B cell (primary cell): ENCODE data around the gene APRT. TPM values are rescaled to one million over a fixed set of nuclear protein-coding genes. Genes with fewer than 3 reads are reported as not detected.

Source experiments
- ATAC-seq: fragments of 200-7000 bp; cut with Tn5 transposase; one replicate; pipeline ENCODE4 v1.10.0; 2021; ENCODE audit warnings: low read depth, mild to moderate bottlenecking, moderate number of reproducible peaks, moderate library complexity
- CTCF ChIA-PET: fragments of 350-600 bp; sonication (Branson Sonifier 250); formaldehyde crosslinking; loops from one replicate; lab custom pipeline; 2021; ENCODE audit warnings: antibody characterized with exemption, inconsistent platforms; lab: Charles Lee
- POLR2A ChIA-PET: fragments of 350-600 bp; sonication (Branson Sonifier 250); formaldehyde crosslinking; loops from one replicate; lab custom pipeline; 2021; ENCODE audit warnings: antibody characterized with exemption; lab: Charles Lee
- DNase-seq: peaks from one replicate; pipeline ENCODE4 v3.0.0; 2013
- H2AFZ ChIP-seq: 2 replicates; pipeline ENCODE4 v1.6.1; 2012; ENCODE audit warnings: mild to moderate bottlenecking, low read depth, low read length; ENCODE audit not compliant: insufficient read depth, poor library complexity, severe bottlenecking
- H3K27ac ChIP-seq, 2 donors: 1 replicate in 1 of 2; 2 replicates in 1 of 2; pipeline ENCODE4 v1.5.1; 2012 to 2013; ENCODE audit warnings: low read length in 2 of 2, mild to moderate bottlenecking in 2 of 2, moderate library complexity in 1 of 2
- H3K27me3 ChIP-seq, 4 experiments: fragments of 200-600 bp in 1 of 4; sonication (generic) in 1 of 4; replicated peaks in 1 of 4; 1 replicate in 2 of 4; 2 replicates in 2 of 4; pipeline versions ENCODE4 v1.6.1 to v1.7.0; 2013 to 2016; ENCODE audit warnings: low read length in 3 of 4, mild to moderate bottlenecking in 2 of 4, mixed read lengths in 1 of 4, moderate library complexity in 1 of 4; ENCODE audit not compliant: insufficient read depth in 4 of 4, control insufficient read depth in 3 of 4; ENCODE audit errors: control extremely low read depth in 1 of 4
- H3K36me3 ChIP-seq, 2 experiments: replicated peaks in 1 of 2; 1 replicate in 1 of 2; 2 replicates in 1 of 2; pipeline versions ENCODE4 v1.6.1 to v1.7.1; 2013; ENCODE audit warnings: low read length in 1 of 2; ENCODE audit not compliant: insufficient read depth in 2 of 2, control insufficient read depth in 1 of 2; ENCODE audit errors: control extremely low read depth in 1 of 2, extremely low read depth in 1 of 2
- H3K4me1 ChIP-seq, 2 donors: fragments of 200-600 bp in 1 of 2; sonication (generic) in 1 of 2; 1 replicate in 1 of 2; 2 replicates in 1 of 2; pipeline versions ENCODE4 v1.5.1 to v1.6.1; 2013 to 2017; ENCODE audit warnings: low read length in 2 of 2; ENCODE audit not compliant: control insufficient read depth in 2 of 2, insufficient read depth in 2 of 2
- H3K4me2 ChIP-seq: replicated peaks from 2 replicates; pipeline ENCODE3; 2012; ENCODE audit warnings: mild to moderate bottlenecking, low read depth, low read length; ENCODE audit not compliant: poor library complexity, severe bottlenecking
- H3K4me3 ChIP-seq, 5 experiments: fragments of 200-600 bp in 1 of 5; sonication (generic) in 1 of 5; 1 replicate in 3 of 5; 2 replicates in 2 of 5; pipeline versions ENCODE4 v1.5.1 to v1.7.0; 2011 to 2016; ENCODE audit warnings: low read length in 4 of 5, mild to moderate bottlenecking in 4 of 5, low read depth in 2 of 5, control low read depth in 1 of 5, moderate library complexity in 1 of 5; ENCODE audit not compliant: insufficient read depth in 1 of 5; ENCODE audit errors: control extremely low read depth in 1 of 5, extremely low read depth in 1 of 5
- H3K79me2 ChIP-seq: fragments of 200-600 bp; sonication (generic); one replicate; pipeline ENCODE4 v1.6.0; 2016; ENCODE audit warnings: low read length; ENCODE audit not compliant: control insufficient read depth, insufficient read depth
- H3K9ac ChIP-seq: fragments of 200-600 bp; sonication (generic); 2 replicates; pipeline ENCODE4 v1.6.1; 2017; ENCODE audit warnings: mild to moderate bottlenecking, low read length, moderate library complexity
- H3K9me3 ChIP-seq, 3 donors: one replicate each; pipeline versions ENCODE4 v1.6.1 to v1.7.1; 2013; ENCODE audit warnings: low read length in 2 of 3; ENCODE audit not compliant: control insufficient read depth in 2 of 3, insufficient read depth in 1 of 3; ENCODE audit errors: control extremely low read depth in 1 of 3
- H4K20me1 ChIP-seq: 2 replicates; pipeline ENCODE4 v1.6.0; 2012; ENCODE audit warnings: mild to moderate bottlenecking, low read length; ENCODE audit not compliant: insufficient read depth, control insufficient read depth, poor library complexity, severe bottlenecking
- H3K27ac Mint-ChIP-seq: one replicate; pipeline ENCODE4 v1.8.0; 2021; ENCODE audit warnings: mixed read lengths
- H3K27me3 Mint-ChIP-seq: one replicate; pipeline ENCODE4 v1.8.0; 2021; ENCODE audit warnings: mixed read lengths
- H3K4me1 Mint-ChIP-seq: one replicate; pipeline ENCODE4 v1.8.0; 2021; ENCODE audit warnings: mixed read lengths
- H3K4me3 Mint-ChIP-seq: one replicate; pipeline ENCODE4 v1.8.0; 2021; ENCODE audit warnings: mixed read lengths
- H3K9me3 Mint-ChIP-seq: one replicate; pipeline ENCODE4 v1.8.0; 2022; ENCODE audit warnings: mixed read lengths; ENCODE audit not compliant: insufficient read depth
- EZH2 ChIP-seq: IDR thresholded peaks from 2 replicates; pipeline ENCODE4 v1.6.1; 2012; ENCODE audit warnings: borderline replicate concordance, low read depth, mild to moderate bottlenecking, moderate library complexity, low read length; ENCODE audit not compliant: insufficient read depth, poor library complexity, severe bottlenecking
- WGBS: methylation state at CpG from one replicate; pipeline ENCODE4 v1.1.5; 2013; ENCODE audit warnings: missing lambda C conversion rate; ENCODE audit not compliant: insufficient coverage; 5-methylcytosine and 5-hydroxymethylcytosine counted together
- intact Hi-C: fragments of 100-400 bp; cut with micrococcal nuclease; formaldehyde crosslinking; loops from one replicate; pipeline ENCODE4 v1.10.0; 2022
- polyA plus RNA-seq: library from polyadenylated mRNA; depleted of rRNA; stranded (reverse); fragments of >200 nt; gene quantifications from 2 replicates; pipeline ENCODE4 v1.2.3, GENCODE V29; 2012
- total RNA-seq, 2 donors: library from RNA; stranded (reverse); fragments of 120-200 nt in 1 of 2; gene quantifications; 1 replicate in 1 of 2; 2 replicates in 1 of 2; pipeline versions ENCODE4 v1.2.3 to v1.2.4, GENCODE V29; 2013 to 2022
- TF ChIP-seq, protein P1 (sequence below): fragments of 200-600 bp; IDR thresholded peaks from one replicate; pipeline ENCODE4 v1.8.0; 2022; ENCODE audit warnings: antibody characterized with exemption, mild to moderate bottlenecking

Gene APRT
- total and polyA plus RNA-seq, 2 donors (not counting 1 experiment from before 2014, with no cell fraction given) = 124 to 161 TPM

DNA sequence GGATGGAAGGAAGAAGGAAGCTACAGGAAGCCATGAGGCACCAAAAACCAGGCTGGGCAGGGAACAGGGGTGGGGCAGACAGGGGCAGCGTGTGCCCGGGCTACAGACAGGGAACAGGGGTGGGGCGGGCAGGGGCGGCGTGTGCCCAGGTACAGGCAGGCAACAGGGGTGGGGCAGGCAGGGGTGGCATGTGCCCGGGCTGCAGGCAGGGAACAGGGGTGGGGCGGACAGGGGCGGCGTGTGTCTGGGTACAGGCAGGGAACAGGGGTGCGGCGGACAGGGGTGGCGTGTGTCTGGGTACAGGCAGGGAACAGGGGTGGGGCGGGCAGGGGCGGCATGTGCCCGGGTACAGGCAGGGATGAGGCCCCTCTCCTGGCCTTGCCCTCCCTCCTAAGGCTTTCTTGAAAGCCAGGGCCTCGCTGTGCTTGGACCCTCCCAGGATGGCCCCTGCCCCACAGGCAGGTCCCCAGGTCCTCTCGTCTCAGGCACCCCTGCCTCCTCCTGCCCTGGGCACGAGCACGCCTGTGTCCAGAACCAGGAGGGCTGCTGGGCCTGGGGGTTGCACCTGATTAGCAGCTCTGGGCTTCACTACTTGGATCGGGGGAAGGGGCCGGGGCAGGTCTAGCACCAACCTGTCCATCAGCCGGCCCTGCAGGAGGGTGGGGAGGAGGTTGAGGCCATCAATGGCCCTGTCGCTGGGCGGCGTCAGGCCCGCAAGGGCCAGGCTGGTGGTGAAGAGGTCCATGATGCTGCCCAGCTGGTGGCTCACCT lies 14.5 kb upstream of the APRT start:
- intact Hi-C loops = no loop called here
- TF ChIP-seq, protein P1, sequence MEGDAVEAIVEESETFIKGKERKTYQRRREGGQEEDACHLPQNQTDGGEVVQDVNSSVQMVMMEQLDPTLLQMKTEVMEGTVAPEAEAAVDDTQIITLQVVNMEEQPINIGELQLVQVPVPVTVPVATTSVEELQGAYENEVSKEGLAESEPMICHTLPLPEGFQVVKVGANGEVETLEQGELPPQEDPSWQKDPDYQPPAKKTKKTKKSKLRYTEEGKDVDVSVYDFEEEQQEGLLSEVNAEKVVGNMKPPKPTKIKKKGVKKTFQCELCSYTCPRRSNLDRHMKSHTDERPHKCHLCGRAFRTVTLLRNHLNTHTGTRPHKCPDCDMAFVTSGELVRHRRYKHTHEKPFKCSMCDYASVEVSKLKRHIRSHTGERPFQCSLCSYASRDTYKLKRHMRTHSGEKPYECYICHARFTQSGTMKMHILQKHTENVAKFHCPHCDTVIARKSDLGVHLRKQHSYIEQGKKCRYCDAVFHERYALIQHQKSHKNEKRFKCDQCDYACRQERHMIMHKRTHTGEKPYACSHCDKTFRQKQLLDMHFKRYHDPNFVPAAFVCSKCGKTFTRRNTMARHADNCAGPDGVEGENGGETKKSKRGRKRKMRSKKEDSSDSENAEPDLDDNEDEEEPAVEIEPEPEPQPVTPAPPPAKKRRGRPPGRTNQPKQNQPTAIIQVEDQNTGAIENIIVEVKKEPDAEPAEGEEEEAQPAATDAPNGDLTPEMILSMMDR = no peak
- TF ChIP-seq EZH2 = no peak
- CTCF ChIA-PET = no interaction called here
- 96% methylated on average over 25 of the region's 26 CpGs for WGBS
- no peak overlapping the region for H3K9ac ChIP-seq
- H3K4me3 ChIP-seq = no peak overlapping the region
- H3K4me2 ChIP-seq = no peak overlapping the region
- no peaks in the 10 kb centered on the region for H3K27me3 ChIP-seq
- POLR2A ChIA-PET = interaction anchor here (0.6 kb wide), 1 partner anchor 223 kb away, joined by 4 read pairs; no protein-coding TSS in a partner anchor
- Mint-ChIP-seq H3K27me3 (no peaks in the 10 kb centered on the region), H3K4me3 (no peak overlapping the region), H3K9me3 (no peaks in the 10 kb centered on the region), H3K4me1 (no peaks in the 10 kb centered on the region), H3K27ac (no peak overlapping the region)
- no peaks in the 10 kb centered on the region for H4K20me1 ChIP-seq
- H3K36me3 ChIP-seq = peaks cover 0 to 19% of the 10 kb centered on the region in 2 experiments
- no peaks in the 10 kb centered on the region for H3K79me2 ChIP-seq
- DNase-seq = no peak
- no peaks in the 10 kb centered on the region for H3K4me1 ChIP-seq
- no peaks in the 10 kb centered on the region for H3K9me3 ChIP-seq
- no peak overlapping the region for H3K27ac ChIP-seq
- no peak overlapping the region for H2AFZ ChIP-seq
- ATAC-seq = no peak

DNA sequence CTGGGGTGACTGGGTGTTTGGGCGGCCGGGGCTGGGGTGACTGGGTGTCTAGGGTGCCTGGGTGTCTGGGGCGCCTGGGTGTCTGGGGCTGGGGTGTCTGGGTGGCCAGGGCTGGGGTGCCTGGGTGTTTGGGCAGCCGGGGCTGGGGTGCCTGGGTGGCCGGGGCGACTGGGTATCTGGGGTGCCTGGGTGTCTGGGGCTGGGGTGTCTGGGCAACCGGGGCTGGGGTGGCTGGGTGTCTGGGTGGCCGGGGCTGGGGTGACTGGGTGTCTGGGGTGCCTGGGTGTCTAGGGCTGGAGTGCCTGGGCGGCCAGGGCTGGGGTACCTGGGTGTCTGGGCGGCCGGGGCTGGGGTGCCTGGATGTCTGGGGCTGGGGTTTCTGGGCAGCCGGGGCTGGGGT lies 13.4 kb upstream of the APRT start:
- CTCF ChIA-PET = no interaction called here

More for the DNA sequence above, 13.4 kb upstream of the APRT start:
- intact Hi-C loops = no loop called here
- Mint-ChIP-seq H3K4me1 (no peaks in the 10 kb centered on the region), H3K9me3 (no peaks in the 10 kb centered on the region), H3K27me3 (no peaks in the 10 kb centered on the region), H3K27ac (no peak overlapping the region), H3K4me3 (no peak overlapping the region)
- Histone ChIP-seq H3K36me3 (peaks cover 0 to 24% of the 10 kb centered on the region in 2 experiments), H3K27ac (no peak overlapping the region), H4K20me1 (no peaks in the 10 kb centered on the region), H3K4me2 (no peak overlapping the region), H3K27me3 (no peaks in the 10 kb centered on the region), H3K79me2 (no peaks in the 10 kb centered on the region), H2AFZ (no peak overlapping the region), H3K4me3 (no peak overlapping the region), H3K9ac (no peak overlapping the region), H3K4me1 (no peaks in the 10 kb centered on the region), H3K9me3 (no peaks in the 10 kb centered on the region)
- DNase-seq (no peak), ATAC-seq (no peak)
- POLR2A ChIA-PET = no interaction called here
- TF ChIP-seq, protein P1 = no peak
- no peak for TF ChIP-seq EZH2
- 99% methylated on average over 8 of the region's 12 CpGs for WGBS
